Astrocyte (in vitro differentiated cells and primary cell): Measurements from ENCODE around the gene PKP2.

Source experiments
- EZH2 ChIP-seq: IDR thresholded peaks from 2 replicates; pipeline ENCODE4 v1.6.1; 2012; ENCODE audit warnings: mild to moderate bottlenecking, low read length, inconsistent platforms; ENCODE audit not compliant: insufficient read depth
- TF ChIP-seq, protein P1 (sequence below): IDR thresholded peaks from 2 replicates; pipeline ENCODE4 v1.5.1; 2011; ENCODE audit warnings: low read depth, mild to moderate bottlenecking, inconsistent platforms, low read length, moderate library complexity; ENCODE audit not compliant: insufficient read depth

DNA sequence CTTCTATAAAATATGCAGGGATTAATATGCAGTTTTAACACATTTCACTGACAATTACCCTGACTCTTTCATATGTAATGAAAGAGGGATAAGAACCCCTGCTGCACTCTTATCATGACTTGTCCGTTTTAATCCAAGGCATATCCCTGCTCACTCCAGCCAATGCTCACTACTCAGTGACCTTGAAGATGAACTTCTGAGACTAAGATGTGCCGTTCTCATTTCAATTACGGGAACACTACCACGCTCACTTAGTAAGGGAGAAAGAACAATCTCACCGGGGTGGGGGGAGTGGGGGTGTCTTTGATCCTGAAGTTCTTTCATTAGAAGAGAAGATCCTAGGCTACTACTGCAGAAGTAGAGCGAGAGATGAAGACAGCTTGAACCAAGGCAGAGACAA is 50.5 kb downstream of the PKP2 start:
- TF ChIP-seq, protein P1, sequence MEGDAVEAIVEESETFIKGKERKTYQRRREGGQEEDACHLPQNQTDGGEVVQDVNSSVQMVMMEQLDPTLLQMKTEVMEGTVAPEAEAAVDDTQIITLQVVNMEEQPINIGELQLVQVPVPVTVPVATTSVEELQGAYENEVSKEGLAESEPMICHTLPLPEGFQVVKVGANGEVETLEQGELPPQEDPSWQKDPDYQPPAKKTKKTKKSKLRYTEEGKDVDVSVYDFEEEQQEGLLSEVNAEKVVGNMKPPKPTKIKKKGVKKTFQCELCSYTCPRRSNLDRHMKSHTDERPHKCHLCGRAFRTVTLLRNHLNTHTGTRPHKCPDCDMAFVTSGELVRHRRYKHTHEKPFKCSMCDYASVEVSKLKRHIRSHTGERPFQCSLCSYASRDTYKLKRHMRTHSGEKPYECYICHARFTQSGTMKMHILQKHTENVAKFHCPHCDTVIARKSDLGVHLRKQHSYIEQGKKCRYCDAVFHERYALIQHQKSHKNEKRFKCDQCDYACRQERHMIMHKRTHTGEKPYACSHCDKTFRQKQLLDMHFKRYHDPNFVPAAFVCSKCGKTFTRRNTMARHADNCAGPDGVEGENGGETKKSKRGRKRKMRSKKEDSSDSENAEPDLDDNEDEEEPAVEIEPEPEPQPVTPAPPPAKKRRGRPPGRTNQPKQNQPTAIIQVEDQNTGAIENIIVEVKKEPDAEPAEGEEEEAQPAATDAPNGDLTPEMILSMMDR: no peak
- no peak for TF ChIP-seq EZH2
